PC-3 (cell line): ENCODE data around the gene ZBTB22.

Experiments used
- EZH2 ChIP-seq: fragments of 300-600 bp; sonication (generic); IDR thresholded peaks from one replicate; pipeline ENCODE4 v1.6.1; 2017; ENCODE audit warnings: antibody characterized with exemption, mild to moderate bottlenecking, low read length; ENCODE audit not compliant: unreplicated experiment
- TF ChIP-seq, protein P1 (sequence below): fragments of 300-600 bp; sonication (generic); conservative IDR thresholded peaks from 2 replicates; pipeline ENCODE4 v1.5.1; 2017; ENCODE audit warnings: antibody characterized with exemption, low read depth, mild to moderate bottlenecking, low read length

DNA sequence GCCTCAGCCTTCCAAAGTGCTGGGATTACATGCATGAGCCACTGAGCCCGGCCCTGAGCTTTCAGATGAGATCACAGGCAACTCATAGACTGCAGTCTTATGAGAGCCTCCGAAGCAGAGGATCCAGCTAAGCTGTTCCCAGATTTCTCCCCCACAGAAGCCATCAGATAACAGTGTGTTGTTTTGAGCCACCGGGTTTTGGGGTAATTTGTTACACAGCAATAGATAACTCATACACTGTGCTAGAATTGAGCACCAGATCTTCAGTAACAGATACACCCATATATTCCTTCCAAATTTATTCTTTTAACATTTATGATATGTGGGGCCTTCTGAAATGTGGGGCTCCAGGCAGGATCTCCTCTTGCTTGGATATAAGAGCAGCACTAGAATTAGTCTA is 19.0 kb upstream of the ZBTB22 start:
- TF ChIP-seq, protein P1, sequence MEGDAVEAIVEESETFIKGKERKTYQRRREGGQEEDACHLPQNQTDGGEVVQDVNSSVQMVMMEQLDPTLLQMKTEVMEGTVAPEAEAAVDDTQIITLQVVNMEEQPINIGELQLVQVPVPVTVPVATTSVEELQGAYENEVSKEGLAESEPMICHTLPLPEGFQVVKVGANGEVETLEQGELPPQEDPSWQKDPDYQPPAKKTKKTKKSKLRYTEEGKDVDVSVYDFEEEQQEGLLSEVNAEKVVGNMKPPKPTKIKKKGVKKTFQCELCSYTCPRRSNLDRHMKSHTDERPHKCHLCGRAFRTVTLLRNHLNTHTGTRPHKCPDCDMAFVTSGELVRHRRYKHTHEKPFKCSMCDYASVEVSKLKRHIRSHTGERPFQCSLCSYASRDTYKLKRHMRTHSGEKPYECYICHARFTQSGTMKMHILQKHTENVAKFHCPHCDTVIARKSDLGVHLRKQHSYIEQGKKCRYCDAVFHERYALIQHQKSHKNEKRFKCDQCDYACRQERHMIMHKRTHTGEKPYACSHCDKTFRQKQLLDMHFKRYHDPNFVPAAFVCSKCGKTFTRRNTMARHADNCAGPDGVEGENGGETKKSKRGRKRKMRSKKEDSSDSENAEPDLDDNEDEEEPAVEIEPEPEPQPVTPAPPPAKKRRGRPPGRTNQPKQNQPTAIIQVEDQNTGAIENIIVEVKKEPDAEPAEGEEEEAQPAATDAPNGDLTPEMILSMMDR: no peak
- TF ChIP-seq EZH2: no peak
